Cardiac muscle cell (in vitro differentiated cells and primary cell): ENCODE measurements around the gene CCBE1. TPM values are rescaled to one million over a fixed set of nuclear protein-coding genes. Genes with fewer than 3 reads are reported as not detected.

Experiments
- DNase-seq, 2 donors: peaks; one replicate each; pipeline versions ENCODE4 v3.0.0 to v3.0.0-alpha.2; 2010 to 2017; ENCODE audit warnings: low read depth in 1 of 2, low spot score in 1 of 2
- H3K27ac ChIP-seq: fragments of 200-600 bp; sonication (generic); 2 replicates; pipeline ENCODE4 v1.5.1; 2016
- H3K27me3 ChIP-seq: fragments of 200-600 bp; sonication (generic); 2 replicates; pipeline ENCODE4 v1.6.0; 2016; ENCODE audit warnings: control low read depth
- H3K36me3 ChIP-seq: fragments of 200-600 bp; sonication (generic); 2 replicates; pipeline ENCODE4 v1.5.1; 2016; ENCODE audit warnings: control low read depth
- H3K4me1 ChIP-seq: fragments of 200-600 bp; sonication (generic); 2 replicates; pipeline ENCODE4 v1.8.1; 2017; ENCODE audit warnings: low read depth, mild to moderate bottlenecking, mixed run types
- H3K4me3 ChIP-seq: fragments of 200-600 bp; sonication (generic); 2 replicates; pipeline ENCODE4 v1.5.1; 2016; ENCODE audit warnings: mild to moderate bottlenecking
- H3K9me3 ChIP-seq: fragments of 200-600 bp; sonication (generic); 2 replicates; pipeline ENCODE4 v1.5.1; 2017; ENCODE audit warnings: low read depth, mild to moderate bottlenecking, control low read depth
- polyA plus RNA-seq: library from polyadenylated mRNA; unstranded; fragments of >200 nt; fragmentation: Nextera tagmentation; extraction: Ambion mirVana; gene quantifications from 2 replicates; pipeline ENCODE4 v1.2.1, GENCODE V29; 2016
- total RNA-seq: library from RNA; depleted of rRNA; stranded (reverse); fragments of >200 nt; gene quantifications from 2 replicates; pipeline ENCODE4 v1.2.3, GENCODE V29; 2016
- TF ChIP-seq, protein P1 (sequence below): IDR thresholded peaks from 2 replicates; pipeline ENCODE4 v1.5.1; 2012; ENCODE audit warnings: low read depth, mild to moderate bottlenecking, low read length

Gene CCBE1
- total and polyA plus RNA-seq, 2 experiments from 2014 or later: 1.5 to 3.7 TPM

DNA sequence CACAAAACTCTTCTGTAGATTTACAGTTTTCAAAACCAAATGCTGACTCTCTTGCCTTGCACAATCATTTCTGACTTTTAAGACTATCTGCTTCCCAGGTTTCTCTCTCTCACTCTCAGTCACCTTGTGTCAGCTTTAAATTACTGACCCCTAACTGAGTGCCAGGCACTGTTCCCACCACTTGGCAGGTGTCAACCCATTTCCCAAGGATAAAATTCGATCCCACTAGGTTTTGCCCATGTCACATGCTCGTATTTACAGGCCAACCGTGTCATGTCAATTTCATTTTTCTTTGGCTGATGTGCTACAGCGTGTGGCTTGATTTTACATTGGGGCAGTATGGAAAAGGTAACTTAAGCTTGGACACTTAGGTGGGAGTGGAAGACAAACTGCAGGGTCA, 312.0 kb downstream of the CCBE1 start:
- DNase-seq: no peak
- TF ChIP-seq, protein P1, sequence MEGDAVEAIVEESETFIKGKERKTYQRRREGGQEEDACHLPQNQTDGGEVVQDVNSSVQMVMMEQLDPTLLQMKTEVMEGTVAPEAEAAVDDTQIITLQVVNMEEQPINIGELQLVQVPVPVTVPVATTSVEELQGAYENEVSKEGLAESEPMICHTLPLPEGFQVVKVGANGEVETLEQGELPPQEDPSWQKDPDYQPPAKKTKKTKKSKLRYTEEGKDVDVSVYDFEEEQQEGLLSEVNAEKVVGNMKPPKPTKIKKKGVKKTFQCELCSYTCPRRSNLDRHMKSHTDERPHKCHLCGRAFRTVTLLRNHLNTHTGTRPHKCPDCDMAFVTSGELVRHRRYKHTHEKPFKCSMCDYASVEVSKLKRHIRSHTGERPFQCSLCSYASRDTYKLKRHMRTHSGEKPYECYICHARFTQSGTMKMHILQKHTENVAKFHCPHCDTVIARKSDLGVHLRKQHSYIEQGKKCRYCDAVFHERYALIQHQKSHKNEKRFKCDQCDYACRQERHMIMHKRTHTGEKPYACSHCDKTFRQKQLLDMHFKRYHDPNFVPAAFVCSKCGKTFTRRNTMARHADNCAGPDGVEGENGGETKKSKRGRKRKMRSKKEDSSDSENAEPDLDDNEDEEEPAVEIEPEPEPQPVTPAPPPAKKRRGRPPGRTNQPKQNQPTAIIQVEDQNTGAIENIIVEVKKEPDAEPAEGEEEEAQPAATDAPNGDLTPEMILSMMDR: no peak
- no peak overlapping the region for H3K27ac ChIP-seq
- no peaks in the 10 kb centered on the region for H3K36me3 ChIP-seq
- H3K27me3 ChIP-seq: peaks cover 68% of the 10 kb centered on the region
- H3K4me3 ChIP-seq: no peak overlapping the region
- H3K4me1 ChIP-seq: peaks cover 14% of the 10 kb centered on the region
- H3K9me3 ChIP-seq: no peaks in the 10 kb centered on the region

GRCh38 chr18:59383851-59384250, 313.4 kb downstream of the CCBE1 start:
- DNase-seq: no peak
- peaks cover 82% of the 10 kb centered on the region for H3K27me3 ChIP-seq
- H3K4me1 ChIP-seq: peaks cover 3% of the 10 kb centered on the region
- TF ChIP-seq, protein P1: no peak
- H3K9me3 ChIP-seq: no peaks in the 10 kb centered on the region
- no peak overlapping the region for H3K27ac ChIP-seq
- no peak overlapping the region for H3K4me3 ChIP-seq
- no peaks in the 10 kb centered on the region for H3K36me3 ChIP-seq

- H3K36me3 ChIP-seq: no peaks in the 10 kb centered on the region
- H3K4me3 ChIP-seq: no peak overlapping the region
- no peak overlapping the region for H3K27ac ChIP-seq
- TF ChIP-seq, protein P1: no peak
- no peaks in the 10 kb centered on the region for H3K9me3 ChIP-seq
- DNase-seq: no peak
- H3K4me1 ChIP-seq: no peaks in the 10 kb centered on the region
- H3K27me3 ChIP-seq: peaks cover 91% of the 10 kb centered on the region
These were observed 314.8 kb downstream of the CCBE1 start for GRCh38 chr18:59382383-59382782.

DNA sequence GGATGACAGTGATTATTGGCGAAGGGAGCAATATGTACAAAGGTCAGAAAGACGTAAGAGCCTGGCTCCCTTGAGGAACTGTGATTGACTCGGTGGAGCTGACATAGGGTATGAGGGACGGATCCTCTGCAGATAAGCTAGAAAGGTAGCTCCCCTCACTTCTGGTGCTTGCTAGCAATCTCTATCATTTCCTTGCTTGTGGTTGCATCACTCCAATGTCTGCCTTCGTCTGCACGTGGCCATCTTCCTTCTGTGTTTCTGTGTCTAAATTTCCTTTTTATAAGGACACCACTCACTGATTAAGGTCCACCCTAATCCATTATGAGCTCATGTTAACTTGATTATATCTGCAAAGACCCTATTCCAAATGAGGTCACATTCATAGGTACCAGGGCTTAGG, 315.3 kb downstream of the CCBE1 start:
- TF ChIP-seq, protein P1: no peak
- H3K4me1 ChIP-seq: no peaks in the 10 kb centered on the region
- no peaks in the 10 kb centered on the region for H3K36me3 ChIP-seq
- no peak overlapping the region for H3K4me3 ChIP-seq
- DNase-seq: no peak
- peaks cover 90% of the 10 kb centered on the region for H3K27me3 ChIP-seq
- H3K27ac ChIP-seq: no peak overlapping the region
- H3K9me3 ChIP-seq: no peaks in the 10 kb centered on the region

Other genes with a start within 250 kb of the CCBE1 start
- 0.81 and 1.1 TPM in 2 replicates for gene PMAIP1, start 202.6 kb upstream of the CCBE1 start, total RNA-seq
- gene PMAIP1, start 202.6 kb upstream of the CCBE1 start, polyA plus RNA-seq: 1.6 and 3.9 TPM in 2 replicates